Pons (tissue), 1 donor: Measurements from ENCODE around the gene ZBTB18.
"Not testable (repeated sequence)": the region's sequence is repeated elsewhere in the genome, so short reads cannot be mapped to it uniquely, and the experiment has no call there.

ENCODE experiments used
- DNase-seq: peaks from one replicate; pipeline ENCODE4 v3.0.0-alpha.2; 2016; ENCODE audit warnings: low spot score

The ZBTB18 gene

DNA sequence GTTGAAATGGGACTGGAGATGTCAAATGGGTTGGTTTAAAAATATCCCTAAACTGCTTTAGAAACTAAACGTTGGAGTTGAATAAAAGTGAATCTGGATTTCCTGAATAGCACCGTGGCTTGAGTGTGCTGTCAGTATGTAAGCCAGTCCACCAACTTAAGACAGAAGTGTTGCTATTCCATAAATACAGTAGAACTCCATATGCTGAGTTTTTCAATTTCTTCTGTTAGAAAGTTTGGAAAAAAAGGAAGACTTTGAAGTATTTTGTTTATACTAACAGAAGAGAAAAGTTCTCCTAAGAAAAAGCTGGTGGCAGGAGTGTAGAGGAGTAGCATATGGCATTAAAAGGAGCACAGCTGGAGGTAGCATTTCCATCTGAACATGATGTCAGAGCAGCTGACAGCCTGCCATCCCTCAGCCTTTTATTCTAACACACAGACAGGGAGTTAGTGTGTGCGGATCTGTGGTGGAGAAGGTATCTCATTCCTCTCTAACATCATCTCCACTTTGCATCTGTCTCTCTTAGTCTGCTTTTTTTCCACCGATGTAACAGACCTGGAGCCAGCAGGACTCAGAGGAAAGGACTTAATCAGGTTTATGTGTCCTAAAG is at the start of gene ZBTB18:
ZBTB18 (plus strand) TSS at position 449 of the 610 bp plus-strand sequence; CDS start at position 598, 149 bp downstream.
- DNase-seq: peak; percentile 91

DNA sequence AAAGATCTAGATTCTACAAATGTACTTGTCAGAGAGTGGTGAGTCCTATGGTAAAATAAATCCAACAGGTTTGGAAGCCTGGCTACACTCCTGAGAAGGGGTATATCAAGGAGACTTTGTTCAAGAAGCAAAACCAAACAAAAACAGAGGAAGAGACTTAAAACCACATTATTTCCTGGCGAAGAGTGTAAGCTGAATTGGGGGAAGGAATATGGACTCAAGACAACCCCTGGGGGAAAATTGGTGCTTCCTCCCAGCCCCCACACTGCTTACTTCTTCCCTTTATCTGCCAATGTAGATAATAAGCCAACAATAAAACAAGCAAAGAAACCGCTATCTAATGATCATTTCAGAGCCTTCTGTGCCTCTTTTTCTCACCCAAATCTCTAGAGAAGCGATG is 48.4 kb upstream of the ZBTB18 start:
- DNase-seq: no peak

- no peak for DNase-seq
Measured at GRCh38 chr1:244005455-244005854, 45.6 kb upstream of the ZBTB18 start.

DNA sequence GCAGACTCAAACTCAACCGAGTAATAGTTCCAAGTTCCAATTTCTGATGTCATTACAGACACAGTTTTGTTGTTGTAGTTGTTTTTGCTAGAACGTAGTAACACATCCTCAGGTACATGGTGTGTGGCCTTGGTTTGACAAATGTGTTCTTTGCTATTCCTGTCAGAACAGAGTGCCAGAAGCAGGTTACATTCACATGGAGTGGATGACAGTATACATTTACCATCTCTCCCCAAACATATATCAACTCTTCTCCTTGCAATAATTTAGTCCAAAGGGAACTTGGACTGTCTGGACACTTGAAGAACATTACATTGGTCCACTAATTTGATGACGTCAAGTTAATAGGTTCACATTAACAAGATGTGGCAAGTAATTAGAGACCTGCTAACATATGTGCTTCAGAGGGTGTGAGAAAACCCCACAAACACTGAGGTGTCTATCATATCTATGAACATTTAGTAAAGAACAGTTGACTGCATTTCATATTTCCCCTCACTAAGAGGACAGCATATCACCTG is 44.6 kb upstream of the ZBTB18 start:
- DNase-seq: no peak

DNA sequence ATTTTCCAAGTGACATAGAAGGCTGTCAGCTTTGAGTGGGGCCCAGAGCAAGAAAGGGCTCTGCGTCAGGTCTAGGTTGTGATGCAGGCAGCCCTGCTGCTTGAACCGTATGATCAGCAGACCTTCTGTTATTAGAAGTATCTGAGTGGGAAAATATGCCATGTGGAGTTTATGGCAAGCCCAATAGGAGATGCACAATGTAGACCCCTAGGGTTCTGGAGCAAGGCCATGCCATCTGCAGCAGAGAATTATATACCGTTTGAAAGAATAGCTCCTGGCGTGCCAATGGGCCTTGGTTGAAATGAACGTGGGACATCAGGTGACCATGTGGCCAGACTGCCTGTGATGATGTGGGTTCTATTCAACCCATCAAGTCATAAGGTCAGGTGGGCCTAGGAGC is 44.1 kb upstream of the ZBTB18 start:
- DNase-seq: no peak

GRCh38 chr1:244010191-244010590 is 40.9 kb upstream of the ZBTB18 start:
- no peak for DNase-seq

DNA sequence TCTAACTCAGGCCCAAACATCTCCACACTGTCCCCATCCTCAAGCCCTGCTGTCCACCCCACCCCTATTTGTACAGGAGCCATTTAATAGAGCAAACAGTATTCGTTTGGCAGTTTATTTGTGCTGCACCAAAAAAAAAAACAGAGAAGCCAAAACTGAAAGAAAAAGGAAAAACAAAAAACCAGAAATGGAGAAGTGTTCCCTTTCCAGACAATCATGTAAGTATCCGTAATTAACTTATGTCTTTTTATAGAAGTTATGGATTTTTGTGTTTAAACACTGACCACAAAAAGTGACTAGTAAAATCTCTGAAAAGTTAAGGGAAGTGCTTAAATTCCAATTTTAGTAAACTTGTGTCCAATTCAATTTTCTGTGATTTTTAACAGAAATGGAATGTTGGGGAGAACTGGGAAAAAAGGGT is 40.4 kb upstream of the ZBTB18 start:
- DNase-seq: peak; percentile 11

DNA sequence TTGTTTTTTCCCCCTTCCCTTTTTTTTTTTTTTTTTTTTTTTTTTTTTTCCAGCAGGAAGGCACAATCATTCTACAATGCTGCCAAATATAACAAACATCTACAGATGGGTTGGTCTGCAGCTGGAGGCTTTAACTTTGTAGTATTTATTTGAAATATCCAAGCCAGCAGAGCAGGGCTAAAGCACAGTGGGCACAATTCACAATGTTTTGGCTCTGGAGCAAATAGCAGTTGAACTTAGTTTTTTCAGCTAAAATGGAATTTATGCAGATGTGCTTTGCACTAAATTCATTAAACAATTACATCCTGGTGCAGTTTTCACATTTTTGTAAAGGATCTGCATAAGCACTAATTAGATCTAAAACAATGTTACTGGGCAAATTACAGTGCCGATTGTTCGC is 39.8 kb upstream of the ZBTB18 start:
- peak; percentile 58 for DNase-seq

GRCh38 chr1:244011786-244012185 is 39.3 kb upstream of the ZBTB18 start:
- DNase-seq: peak; percentile 37

GRCh38 chr1:244012202-244012601 is 38.9 kb upstream of the ZBTB18 start:
- peak; percentile 36 for DNase-seq

GRCh38 chr1:244013100-244013499 is 38.0 kb upstream of the ZBTB18 start:
- DNase-seq: no peak

GRCh38 chr1:244014862-244015261 is 36.2 kb upstream of the ZBTB18 start:
- not testable (repeated sequence) for DNase-seq

GRCh38 chr1:244019982-244020485 is 31.0 kb upstream of the ZBTB18 start:
- DNase-seq: no peak

GRCh38 chr1:244021427-244021826 is 29.7 kb upstream of the ZBTB18 start:
- no peak for DNase-seq

- DNase-seq: no peak
Measured at GRCh38 chr1:244022311-244022710, 28.8 kb upstream of the ZBTB18 start.

DNA sequence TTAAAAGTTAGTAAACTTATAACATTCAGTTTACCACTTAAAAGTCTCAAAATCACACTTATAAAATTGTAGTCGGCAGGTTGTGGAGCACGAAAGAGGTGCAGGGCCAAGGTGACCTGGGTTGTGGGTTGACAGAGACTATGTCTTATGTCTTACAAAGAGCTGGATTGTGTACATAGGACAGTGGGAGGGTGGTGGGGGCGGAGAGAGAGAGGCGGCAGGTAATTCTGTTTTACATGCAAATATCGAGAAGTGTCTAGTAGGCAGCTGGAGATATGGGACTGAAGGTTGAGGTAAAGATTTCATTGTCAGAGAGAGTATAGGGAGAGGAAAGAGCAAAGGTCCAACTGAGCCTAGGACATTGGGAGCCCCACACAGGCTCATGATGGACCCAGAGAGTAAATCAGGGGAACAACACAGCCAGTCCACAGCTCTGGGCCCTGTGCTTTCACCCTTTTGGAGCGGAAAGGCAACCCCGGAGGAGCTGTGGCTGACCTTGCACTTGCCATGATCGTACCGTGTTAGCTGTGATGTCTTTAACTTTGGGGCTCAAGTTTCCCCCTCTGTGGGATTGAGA is 28.1 kb upstream of the ZBTB18 start:
- no peak for DNase-seq

DNA sequence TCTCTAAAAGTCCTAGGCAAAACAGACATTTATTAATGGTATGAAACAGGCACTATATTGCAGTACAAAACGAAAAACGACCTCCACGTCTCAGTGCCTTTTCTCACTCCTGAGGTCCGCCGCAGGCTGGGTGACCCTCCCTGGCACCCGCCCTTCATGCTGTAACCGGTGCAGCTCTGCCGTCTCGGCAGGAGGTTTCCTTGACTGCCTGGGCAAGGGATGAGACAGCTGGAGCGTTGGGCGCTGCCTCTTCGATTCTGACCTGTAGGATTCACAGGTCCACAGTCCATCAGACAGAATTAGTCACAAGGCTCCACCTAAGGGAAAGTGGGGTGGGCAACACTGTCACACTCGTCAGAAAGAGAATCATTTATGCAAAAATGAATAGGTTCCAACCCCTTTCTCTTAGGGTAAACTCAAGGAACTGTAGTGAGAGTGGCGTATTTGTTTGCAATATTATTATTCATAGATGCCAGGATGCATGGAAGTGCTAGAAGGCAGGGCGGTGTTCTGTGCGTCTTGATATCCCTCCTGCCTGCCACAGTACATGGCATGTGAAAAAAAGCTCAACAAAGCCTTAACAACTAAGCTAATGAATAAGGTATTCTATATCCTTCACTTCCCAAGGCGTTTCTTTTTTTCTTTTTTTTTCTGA is 23.5 kb upstream of the ZBTB18 start:
- DNase-seq: no peak

DNA sequence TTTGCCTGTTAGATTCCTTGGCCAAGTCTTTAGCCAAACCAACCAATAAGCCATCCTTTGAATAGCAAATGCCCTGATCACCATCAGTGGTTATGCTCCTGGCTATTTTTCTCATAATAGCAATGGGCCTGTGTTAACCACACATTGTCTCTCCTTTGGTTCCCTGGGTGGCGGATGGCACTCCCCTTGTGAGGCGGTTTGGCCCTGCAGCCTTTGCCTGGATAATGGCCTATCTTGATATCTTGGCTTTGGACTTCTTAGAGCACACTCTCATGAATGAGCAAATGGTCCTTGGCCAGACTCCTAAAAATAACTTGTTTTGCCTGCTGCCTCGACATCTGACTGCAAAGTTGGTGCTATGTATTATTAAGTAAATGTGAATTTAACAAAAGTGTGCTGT is 22.4 kb upstream of the ZBTB18 start:
- DNase-seq: no peak

GRCh38 chr1:244029124-244029523 is 22.0 kb upstream of the ZBTB18 start:
- peak; percentile 20 for DNase-seq

DNA sequence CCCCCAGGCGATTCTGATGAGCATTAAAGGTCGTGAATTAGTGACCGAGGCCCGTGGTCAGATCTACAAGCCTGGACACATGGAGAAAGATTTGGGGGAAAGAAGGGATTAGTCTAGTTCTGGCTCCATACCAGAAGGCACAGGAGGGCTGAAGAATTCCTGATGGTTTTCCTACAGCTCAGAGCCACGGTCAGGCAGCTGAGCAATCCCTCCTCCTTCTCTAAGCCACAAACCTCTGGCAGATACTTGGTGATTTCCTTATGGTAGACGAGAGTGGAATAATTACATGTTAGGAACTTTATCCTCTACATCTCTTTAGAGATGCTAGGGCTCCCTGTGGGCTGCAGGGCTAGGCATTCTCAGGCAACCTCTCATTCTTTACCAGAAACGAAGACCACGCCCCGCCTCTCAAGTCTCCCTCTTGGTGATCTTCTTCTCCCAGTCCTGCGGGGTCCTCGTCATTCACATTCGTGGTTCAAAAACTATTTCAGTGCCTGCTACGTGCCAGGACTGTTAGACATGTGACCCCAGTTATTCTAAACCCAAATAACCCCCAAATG is 20.5 kb upstream of the ZBTB18 start:
- no peak for DNase-seq

DNA sequence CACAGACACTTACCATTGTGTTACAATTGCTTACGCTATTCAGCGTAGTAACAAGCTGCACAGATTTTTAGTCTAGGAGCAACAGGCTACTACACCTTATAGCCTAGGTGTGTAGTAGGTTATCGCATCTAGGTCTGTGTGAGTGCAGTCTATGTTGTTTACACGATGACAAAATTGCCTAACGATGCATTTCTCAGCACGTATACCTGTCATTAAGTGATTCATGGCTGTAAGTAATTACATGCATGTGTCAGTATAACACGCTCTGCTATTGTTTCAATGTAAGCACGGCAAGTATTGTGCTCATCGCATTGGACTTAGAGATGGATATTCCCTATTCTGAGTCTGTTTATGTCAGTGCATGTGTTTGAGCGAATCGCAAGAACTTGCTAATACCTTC is 15.7 kb upstream of the ZBTB18 start:
- no peak for DNase-seq

DNA sequence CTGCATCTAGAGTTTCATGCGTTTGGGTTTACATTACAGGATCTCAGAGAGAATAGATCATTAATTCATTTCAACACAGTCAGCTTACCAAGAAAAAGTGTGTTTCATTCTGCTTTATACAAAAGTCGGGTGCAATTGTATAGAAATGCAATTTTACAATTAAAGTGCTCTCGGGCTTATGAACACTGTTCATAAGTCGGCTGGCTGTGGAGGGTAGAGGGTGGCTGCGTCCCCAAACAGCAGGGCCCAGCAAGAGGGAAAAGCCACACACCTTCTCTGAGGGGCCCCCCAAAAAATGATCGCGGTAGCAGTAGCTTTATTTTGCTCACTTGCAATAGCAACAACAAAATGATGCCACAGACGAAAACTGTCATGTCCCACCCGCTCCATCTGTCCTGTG is 13.8 kb upstream of the ZBTB18 start:
- DNase-seq: no peak
